NCI-H1694 treated with DMSO at 0.1 percent for 48 hours (cell line): Measurements from ENCODE around the gene PPP1R3F.

Source experiments
- DNase-seq: peaks from one replicate; lab custom pipeline; 2025; lab: John Stamatoyannopoulos, UW

The PPP1R3F gene

GRCh38 chrX:49249071-49249470 is 20.5 kb upstream of the PPP1R3F start:
- no peak for DNase-seq

GRCh38 chrX:49249616-49250015 is 20.0 kb upstream of the PPP1R3F start:
- no peak for DNase-seq

- no peak for DNase-seq
These were observed 19.5 kb upstream of the PPP1R3F start for GRCh38 chrX:49250066-49250465.

- no peak for DNase-seq
These were observed 19.0 kb upstream of the PPP1R3F start for GRCh38 chrX:49250578-49250977.

GRCh38 chrX:49251325-49251724 is 18.3 kb upstream of the PPP1R3F start:
- DNase-seq, result no peak

- no peak for DNase-seq
These were observed 15.0 kb upstream of the PPP1R3F start for GRCh38 chrX:49254639-49255038.

- no peak for DNase-seq
These were observed 13.2 kb upstream of the PPP1R3F start for GRCh38 chrX:49256268-49256995.

- no peak for DNase-seq
These were observed 12.4 kb upstream of the PPP1R3F start for GRCh38 chrX:49257074-49257790.

- DNase-seq, result no peak
These were observed 11.5 kb upstream of the PPP1R3F start for GRCh38 chrX:49257846-49258748.

GRCh38 chrX:49258749-49259124 is 10.9 kb upstream of the PPP1R3F start:
- no peak for DNase-seq

GRCh38 chrX:49260221-49260985 is 9.2 kb upstream of the PPP1R3F start:
- DNase-seq, result no peak

- no peak for DNase-seq
These were observed 7.0 kb upstream of the PPP1R3F start for GRCh38 chrX:49262603-49263002.

- DNase-seq, result no peak
These were observed 6.0 kb upstream of the PPP1R3F start for GRCh38 chrX:49263631-49264030.

GRCh38 chrX:49264460-49264859 is 5.1 kb upstream of the PPP1R3F start, which contains the start of gene FOXP3:
FOXP3 (minus strand) TSS chrX:49264710; CDS start chrX:49258505, 6,205 bp downstream.
- DNase-seq, result no peak

- DNase-seq, result no peak
These were observed 2.8 kb upstream of the PPP1R3F start for GRCh38 chrX:49266523-49267445.

- no peak for DNase-seq
These were observed 937 bp upstream of the PPP1R3F start for GRCh38 chrX:49268702-49269009.

- peak; percentile 98 for DNase-seq
These were observed 405 bp upstream of the PPP1R3F start for GRCh38 chrX:49269010-49269766.

- no peak for DNase-seq
These were observed 792 bp downstream of the PPP1R3F start for GRCh38 chrX:49270249-49270921.

GRCh38 chrX:49271341-49271740 is 1.7 kb downstream of the PPP1R3F start:
- DNase-seq, result no peak
